HG03095 (cell line): ENCODE measurements around the gene MYH6.

Experiments
- ATAC-seq: cut with Tn5 transposase; IDR thresholded peaks from one replicate; pipeline ENCODE4 v1.9.1; 2021; ENCODE audit warnings: moderate library complexity; ENCODE audit not compliant: unreplicated experiment

The MYH6 gene

GRCh38 chr14:23359722-23360447 is 48.2 kb downstream of the MYH6 start:
- no peak for ATAC-seq

GRCh38 chr14:23359167-23359626 is 48.9 kb downstream of the MYH6 start:
- no peak for ATAC-seq

- no peak for ATAC-seq
Measured at GRCh38 chr14:23358553-23359166, 49.4 kb downstream of the MYH6 start.

- no peak for ATAC-seq
Measured at GRCh38 chr14:23358042-23358441, 50.0 kb downstream of the MYH6 start.

GRCh38 chr14:23357261-23357660 is 50.8 kb downstream of the MYH6 start:
- no peak for ATAC-seq

GRCh38 chr14:23356662-23357061 is 51.4 kb downstream of the MYH6 start:
- no peak for ATAC-seq

GRCh38 chr14:23355871-23356435 is 52.1 kb downstream of the MYH6 start:
- ATAC-seq, result no peak

GRCh38 chr14:23354990-23355389 is 53.1 kb downstream of the MYH6 start:
- ATAC-seq, result no peak

- no peak for ATAC-seq
Measured at GRCh38 chr14:23353433-23353780, 54.7 kb downstream of the MYH6 start.

- no peak for ATAC-seq
Measured at GRCh38 chr14:23352506-23353432, 55.3 kb downstream of the MYH6 start, which contains the start of gene SLC22A17. SLC22A17 (minus strand) TSS chr14:23352887.

GRCh38 chr14:23351681-23352505 is 56.2 kb downstream of the MYH6 start:
- ATAC-seq, result no peak

- no peak for ATAC-seq
Measured at GRCh38 chr14:23349156-23349845, 58.8 kb downstream of the MYH6 start.

GRCh38 chr14:23348297-23348655 is 59.8 kb downstream of the MYH6 start:
- ATAC-seq, result no peak

GRCh38 chr14:23347406-23348296 is 60.4 kb downstream of the MYH6 start:
- ATAC-seq, result no peak

GRCh38 chr14:23346693-23347405 is 61.2 kb downstream of the MYH6 start:
- ATAC-seq, result no peak

GRCh38 chr14:23345987-23346692 is 61.9 kb downstream of the MYH6 start:
- no peak for ATAC-seq

GRCh38 chr14:23344481-23344880 is 63.6 kb downstream of the MYH6 start:
- no peak for ATAC-seq
